ENCODE data around the gene PGAP3.

GRCh38 chr17:39625198-39625785 lies 62.6 kb downstream of the PGAP3 start:
- TF ChIP-seq, protein P1, sequence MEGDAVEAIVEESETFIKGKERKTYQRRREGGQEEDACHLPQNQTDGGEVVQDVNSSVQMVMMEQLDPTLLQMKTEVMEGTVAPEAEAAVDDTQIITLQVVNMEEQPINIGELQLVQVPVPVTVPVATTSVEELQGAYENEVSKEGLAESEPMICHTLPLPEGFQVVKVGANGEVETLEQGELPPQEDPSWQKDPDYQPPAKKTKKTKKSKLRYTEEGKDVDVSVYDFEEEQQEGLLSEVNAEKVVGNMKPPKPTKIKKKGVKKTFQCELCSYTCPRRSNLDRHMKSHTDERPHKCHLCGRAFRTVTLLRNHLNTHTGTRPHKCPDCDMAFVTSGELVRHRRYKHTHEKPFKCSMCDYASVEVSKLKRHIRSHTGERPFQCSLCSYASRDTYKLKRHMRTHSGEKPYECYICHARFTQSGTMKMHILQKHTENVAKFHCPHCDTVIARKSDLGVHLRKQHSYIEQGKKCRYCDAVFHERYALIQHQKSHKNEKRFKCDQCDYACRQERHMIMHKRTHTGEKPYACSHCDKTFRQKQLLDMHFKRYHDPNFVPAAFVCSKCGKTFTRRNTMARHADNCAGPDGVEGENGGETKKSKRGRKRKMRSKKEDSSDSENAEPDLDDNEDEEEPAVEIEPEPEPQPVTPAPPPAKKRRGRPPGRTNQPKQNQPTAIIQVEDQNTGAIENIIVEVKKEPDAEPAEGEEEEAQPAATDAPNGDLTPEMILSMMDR (IDR thresholded peaks at IDR 0.05), result no peak
- TF ChIP-seq POLR2A (IDR thresholded peaks at IDR 0.05), result no peak
- no peak for TF ChIP-seq EP300 (IDR thresholded peaks at IDR 0.05)

Measured in upper lobe of left lung (tissue), 4 donors.